Measurements from ENCODE around the gene CRACDL. TPM values are rescaled to one million over a fixed set of nuclear protein-coding genes. Genes with fewer than 3 reads are reported as not detected.

Gene CRACDL
- polyA plus RNA-seq, 1 donor (not counting 4 experiments of a cell fraction or from before 2014, with no cell fraction given) = 1.6 TPM

GRCh38 chr2:98924910-98925309, 11.1 kb downstream of the CRACDL start:
- Histone ChIP-seq H3K4me1 (ENCODE audit: control insufficient read depth, extremely low read depth, insufficient read depth, low read length) (peaks cover 18% of the 10 kb centered on the region), H3K9me1 (ENCODE audit: control insufficient read depth, extremely low read depth, insufficient read depth, low read length) (no peaks in the 10 kb centered on the region), H3K36me3 (ENCODE audit: control insufficient read depth in 2 of 2, extremely low read depth in 1 of 2, insufficient read depth in 2 of 2, low read length in 2 of 2) (no peaks in the 10 kb centered on the region), H3K9me3 (ENCODE audit: control insufficient read depth, low read depth, low read length) (no peaks in the 10 kb centered on the region), H3K4me2 (ENCODE audit: control insufficient read depth, extremely low read depth, insufficient read depth, low read depth, low read length) (no peak overlapping the region), H3K27me3 (ENCODE audit: control insufficient read depth, extremely low read depth, insufficient read depth, low read length) (no peaks in the 10 kb centered on the region), H4K20me1 (ENCODE audit: control insufficient read depth, extremely low read depth, insufficient read depth, low read length) (no peaks in the 10 kb centered on the region), H3K79me2 (ENCODE audit: control insufficient read depth, insufficient read depth, low read length) (no peaks in the 10 kb centered on the region), H3K9ac (ENCODE audit: control insufficient read depth, extremely low read depth, insufficient read depth, low read length) (no peak overlapping the region), H3K27ac (ENCODE audit: control insufficient read depth, insufficient read depth, low read length) (no peak overlapping the region), H2AFZ (ENCODE audit: control insufficient read depth, low read length) (no peak overlapping the region), H3K4me3 (ENCODE audit: control insufficient read depth in 2 of 3, extremely low read depth in 1 of 3, insufficient read depth in 2 of 3, low read depth in 1 of 3, low read length in 3 of 3) (no peak overlapping the region)
- TF ChIP-seq EZH2 (IDR thresholded peaks at IDR 0.05; ENCODE audit: low read length) (no peak), CTCF (optimal IDR thresholded peaks at IDR 0.05 in 1 of 3, IDR thresholded peaks at IDR 0.05 in 1 of 3, conservative IDR thresholded peaks at IDR 0.05 in 1 of 3; ENCODE audit: extremely low read depth in 1 of 3, insufficient read depth in 2 of 3, low read length in 3 of 3) (no peak)
- DNase-seq (ENCODE audit: low read depth, low spot score) (no peak), FAIRE-seq (no peak)
- dilution Hi-C loops (cut with MboI; ENCODE audit: extremely low pct_ligation_motif_present, low sequenced_read_pairs) = no loop called here

- Histone ChIP-seq H3K9ac (ENCODE audit: control insufficient read depth, extremely low read depth, insufficient read depth, low read length) (no peak overlapping the region), H3K9me3 (ENCODE audit: control insufficient read depth, low read depth, low read length) (no peaks in the 10 kb centered on the region), H2AFZ (ENCODE audit: control insufficient read depth, low read length) (no peak overlapping the region), H3K4me1 (ENCODE audit: control insufficient read depth, extremely low read depth, insufficient read depth, low read length) (peaks cover 18% of the 10 kb centered on the region), H3K9me1 (ENCODE audit: control insufficient read depth, extremely low read depth, insufficient read depth, low read length) (no peaks in the 10 kb centered on the region), H3K36me3 (ENCODE audit: control insufficient read depth in 2 of 2, extremely low read depth in 1 of 2, insufficient read depth in 2 of 2, low read length in 2 of 2) (no peaks in the 10 kb centered on the region), H3K4me3 (ENCODE audit: control insufficient read depth in 2 of 3, extremely low read depth in 1 of 3, insufficient read depth in 2 of 3, low read depth in 1 of 3, low read length in 3 of 3) (no peak overlapping the region), H3K79me2 (ENCODE audit: control insufficient read depth, insufficient read depth, low read length) (no peaks in the 10 kb centered on the region), H4K20me1 (ENCODE audit: control insufficient read depth, extremely low read depth, insufficient read depth, low read length) (no peaks in the 10 kb centered on the region), H3K27ac (ENCODE audit: control insufficient read depth, insufficient read depth, low read length) (no peak overlapping the region), H3K4me2 (ENCODE audit: control insufficient read depth, extremely low read depth, insufficient read depth, low read depth, low read length) (no peak overlapping the region), H3K27me3 (ENCODE audit: control insufficient read depth, extremely low read depth, insufficient read depth, low read length) (no peaks in the 10 kb centered on the region)
- TF ChIP-seq EZH2 (IDR thresholded peaks at IDR 0.05; ENCODE audit: low read length) = no peak
- no peak for TF ChIP-seq CTCF (optimal IDR thresholded peaks at IDR 0.05 in 1 of 3, IDR thresholded peaks at IDR 0.05 in 1 of 3, conservative IDR thresholded peaks at IDR 0.05 in 1 of 3; ENCODE audit: extremely low read depth in 1 of 3, insufficient read depth in 2 of 3, low read length in 3 of 3)
- no peak for FAIRE-seq
- no peak for DNase-seq (ENCODE audit: low read depth, low spot score)
- dilution Hi-C loops (cut with MboI; ENCODE audit: extremely low pct_ligation_motif_present, low sequenced_read_pairs) = no loop called here
Measured at GRCh38 chr2:98924038-98924830, 11.8 kb downstream of the CRACDL start.

Data from keratinocyte (primary cell).